ENCODE results near the gene IL16. TPM values are rescaled to one million over a fixed set of nuclear protein-coding genes. Genes with fewer than 3 reads are reported as not detected.
A peak's percentile ranks its signal among the peaks of the same experiment; 100 is the strongest.

Gene IL16
- total RNA-seq, 2 experiments from 2014 or later: 76.0 to 81.3 TPM

DNA sequence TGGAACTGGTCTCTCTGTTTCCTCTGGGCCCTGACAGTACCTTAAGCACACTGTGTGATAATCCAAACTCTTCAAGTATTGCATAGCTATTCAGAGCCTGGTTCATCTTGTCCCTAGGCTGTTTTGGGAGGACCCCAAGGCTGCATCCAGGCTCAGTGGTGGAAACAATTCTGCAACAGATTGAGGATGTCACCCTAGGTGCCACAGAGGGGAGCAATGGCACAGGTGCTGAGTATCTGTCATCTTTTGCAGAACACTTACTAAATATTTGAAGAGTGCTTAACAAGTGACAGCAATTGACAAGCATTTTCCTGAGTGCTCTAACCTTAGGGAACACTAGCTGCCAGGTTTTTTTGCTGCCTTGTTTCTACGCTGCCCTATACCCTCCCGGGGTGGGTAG lies 99.5 kb downstream of the IL16 start:
- DNase-seq (ENCODE audit: low spot score): peak; percentile 41
- Histone ChIP-seq H3K36me3 (ENCODE audit: insufficient read depth, low read length) (peaks cover 38% of the 10 kb centered on the region), H3K9me2 (ENCODE audit: insufficient read depth, low read length) (no peaks in the 10 kb centered on the region), H3K4me3 (ENCODE audit: low read depth, low read length, poor library complexity, severe bottlenecking) (peak overlapping the region; percentile 92), H3K4me1 (ENCODE audit: insufficient read depth, low read length, poor library complexity, severe bottlenecking) (peaks cover 73% of the 10 kb centered on the region), H3K79me2 (ENCODE audit: insufficient read depth, low read depth, low read length) (peaks cover 45% of the 10 kb centered on the region), H3K4me2 (ENCODE audit: low read length) (peak overlapping the region; percentile 91), H3K27ac (ENCODE audit: low read depth, low read length, poor library complexity, severe bottlenecking) (peak overlapping the region; percentile 98), H4K20me1 (ENCODE audit: insufficient read depth, low read length) (peaks cover 14% of the 10 kb centered on the region; the same call in 1 of the 2 replicates), H2AFZ (ENCODE audit: low read length) (peak overlapping the region; percentile 15; the same call in 1 of the 2 replicates), H3K9me3 (ENCODE audit: low read length) (no peaks in the 10 kb centered on the region)
- no TSS peak for BruUV-seq (replicated peaks)
- intact Hi-C loops (cut with micrococcal nuclease; ENCODE audit: unreplicated experiment): loop anchor here (2.0 to 10.0 kb wide), 2 partner anchors 29 to 749 kb away; partner anchors contain the start of genes MEX3B and STARD5
- no peak for TF ChIP-seq EZH2phosphoT487 (IDR thresholded peaks at IDR 0.05; ENCODE audit: borderline replicate concordance, low read depth, low read length)
- TF ChIP-seq, protein P1, sequence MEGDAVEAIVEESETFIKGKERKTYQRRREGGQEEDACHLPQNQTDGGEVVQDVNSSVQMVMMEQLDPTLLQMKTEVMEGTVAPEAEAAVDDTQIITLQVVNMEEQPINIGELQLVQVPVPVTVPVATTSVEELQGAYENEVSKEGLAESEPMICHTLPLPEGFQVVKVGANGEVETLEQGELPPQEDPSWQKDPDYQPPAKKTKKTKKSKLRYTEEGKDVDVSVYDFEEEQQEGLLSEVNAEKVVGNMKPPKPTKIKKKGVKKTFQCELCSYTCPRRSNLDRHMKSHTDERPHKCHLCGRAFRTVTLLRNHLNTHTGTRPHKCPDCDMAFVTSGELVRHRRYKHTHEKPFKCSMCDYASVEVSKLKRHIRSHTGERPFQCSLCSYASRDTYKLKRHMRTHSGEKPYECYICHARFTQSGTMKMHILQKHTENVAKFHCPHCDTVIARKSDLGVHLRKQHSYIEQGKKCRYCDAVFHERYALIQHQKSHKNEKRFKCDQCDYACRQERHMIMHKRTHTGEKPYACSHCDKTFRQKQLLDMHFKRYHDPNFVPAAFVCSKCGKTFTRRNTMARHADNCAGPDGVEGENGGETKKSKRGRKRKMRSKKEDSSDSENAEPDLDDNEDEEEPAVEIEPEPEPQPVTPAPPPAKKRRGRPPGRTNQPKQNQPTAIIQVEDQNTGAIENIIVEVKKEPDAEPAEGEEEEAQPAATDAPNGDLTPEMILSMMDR (conservative IDR thresholded peaks at IDR 0.05; ENCODE audit: low read length): 0 out of 2 replicates have a peak, but pooled peaks have one; percentile 26
- ChIA-PET POLR2A (interaction anchor here (0.8 to 2.4 kb wide), 9 partner anchors 9 to 36 kb away, joined by 3 to 15 read pairs (median 4); no protein-coding TSS in a partner anchor), CTCF (ENCODE audit: unreplicated experiment) (interaction anchor here (0.7 to 2.6 kb wide), 5 partner anchors 10 to 31 kb away, joined by 3 to 10 read pairs (median 3); no protein-coding TSS in a partner anchor)

DNA sequence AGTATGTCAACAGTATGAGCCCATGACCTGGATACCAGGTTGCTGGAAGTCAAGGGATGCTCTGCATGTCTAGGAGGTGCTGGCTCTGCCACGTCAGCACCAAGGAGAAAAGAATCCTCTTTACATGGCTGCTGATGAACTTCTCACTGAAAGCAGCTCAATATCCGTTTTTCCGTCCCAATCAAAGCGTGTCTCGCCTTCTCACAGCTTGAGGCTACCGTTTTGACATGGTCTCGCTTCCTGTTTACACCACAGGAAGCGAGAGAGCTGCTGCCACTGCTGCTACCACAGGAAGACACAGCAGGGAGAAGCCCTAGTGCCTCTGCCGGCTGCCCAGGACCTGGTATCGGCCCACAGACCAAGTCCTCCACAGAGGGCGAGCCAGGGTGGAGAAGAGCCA lies 100.0 kb downstream of the IL16 start:
- peaks cover 73% of the 10 kb centered on the region for H3K4me1 ChIP-seq (ENCODE audit: insufficient read depth, low read length, poor library complexity, severe bottlenecking)
- POLR2A ChIA-PET: interaction anchor here (0.8 to 2.4 kb wide), 9 partner anchors 8 to 31 kb away, joined by 3 to 15 read pairs (median 4); partner anchors contain the start of gene STARD5
- peak overlapping the region; percentile 98 for H3K27ac ChIP-seq (ENCODE audit: low read depth, low read length, poor library complexity, severe bottlenecking)

More for the DNA sequence above, 100.0 kb downstream of the IL16 start:
- no TSS peak for BruUV-seq (replicated peaks)
- CTCF ChIA-PET (ENCODE audit: unreplicated experiment): interaction anchor here (0.7 to 2.6 kb wide), 5 partner anchors 10 to 31 kb away, joined by 3 to 10 read pairs (median 3); no protein-coding TSS in a partner anchor
- H3K9me3 ChIP-seq (ENCODE audit: low read length): no peaks in the 10 kb centered on the region
- DNase-seq (ENCODE audit: low spot score): peak; percentile 94
- H2AFZ ChIP-seq (ENCODE audit: low read length): no peak overlapping the region
- peaks cover 15% of the 10 kb centered on the region; the same call in 1 of the 2 replicates for H4K20me1 ChIP-seq (ENCODE audit: insufficient read depth, low read length)
- H3K79me2 ChIP-seq (ENCODE audit: insufficient read depth, low read depth, low read length): peaks cover 50% of the 10 kb centered on the region
- no peak for TF ChIP-seq EZH2phosphoT487 (IDR thresholded peaks at IDR 0.05; ENCODE audit: borderline replicate concordance, low read depth, low read length)
- TF ChIP-seq, protein P1 (conservative IDR thresholded peaks at IDR 0.05; ENCODE audit: low read length): no peak
- H3K9me2 ChIP-seq (ENCODE audit: insufficient read depth, low read length): no peaks in the 10 kb centered on the region
- intact Hi-C loops (cut with micrococcal nuclease; ENCODE audit: unreplicated experiment): loop anchor here (1.0 to 10.0 kb wide), 3 partner anchors 21 to 748 kb away; partner anchors contain the start of genes MEX3B and STARD5
- H3K4me2 ChIP-seq (ENCODE audit: low read length): peak overlapping the region; percentile 91
- peaks cover 43% of the 10 kb centered on the region for H3K36me3 ChIP-seq (ENCODE audit: insufficient read depth, low read length)
- H3K4me3 ChIP-seq (ENCODE audit: low read depth, low read length, poor library complexity, severe bottlenecking): peak overlapping the region; percentile 92

Measured in OCI-LY7 (cell line).